OCI-M1 (cell line): Measurements from ENCODE around the gene RSL1D1.

Experiments
- DNase-seq: peaks from one replicate; lab custom pipeline; 2025; lab: John Stamatoyannopoulos, UW

RSL1D1 gene

GRCh38 chr16:11851294-11852091, at the start of gene RSL1D1:
TSS of gene RSL1D1 (minus strand) at chr16:11851542. CDS start at chr16:11851512, 30 bp downstream.
- DNase-seq, result peak; percentile 96

- DNase-seq, result no peak
These were observed 49.7 kb upstream of the RSL1D1 start for GRCh38 chr16:11901091-11901490.

DNA sequence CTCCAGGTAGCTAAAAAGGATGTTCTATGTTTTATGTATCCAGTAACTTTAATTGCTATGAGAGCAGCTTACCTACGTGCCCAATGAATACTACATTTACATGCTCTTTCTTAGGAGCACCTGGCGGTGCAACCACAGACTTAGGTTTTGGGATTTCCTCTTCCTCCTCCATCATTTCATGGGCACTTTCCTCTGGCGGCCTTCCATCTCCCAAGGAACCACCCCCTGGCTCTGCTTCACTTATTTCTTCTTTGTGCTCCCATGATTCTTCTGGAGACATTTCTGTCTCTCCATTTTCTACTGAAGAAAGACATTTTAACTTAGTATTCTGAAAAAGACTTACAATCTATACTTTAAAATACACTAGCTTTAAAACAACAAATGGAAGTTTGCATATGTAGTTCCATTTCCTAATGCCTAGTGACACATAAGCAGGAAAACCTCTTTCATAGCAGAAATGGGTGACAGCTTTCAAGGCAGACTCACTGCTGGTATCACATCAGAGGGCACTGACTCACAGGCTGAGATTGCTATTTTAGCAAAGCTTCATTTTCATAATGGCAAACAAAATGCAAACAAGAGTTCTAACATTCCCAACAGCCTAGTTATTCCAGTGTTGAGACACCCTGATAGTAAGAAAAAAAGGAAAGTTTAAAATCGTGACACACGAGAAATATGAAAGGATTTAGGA, 45.3 kb upstream of the RSL1D1 start:
- DNase-seq, result no peak

- DNase-seq, result no peak
These were observed 42.2 kb upstream of the RSL1D1 start for GRCh38 chr16:11893571-11893970.

DNA sequence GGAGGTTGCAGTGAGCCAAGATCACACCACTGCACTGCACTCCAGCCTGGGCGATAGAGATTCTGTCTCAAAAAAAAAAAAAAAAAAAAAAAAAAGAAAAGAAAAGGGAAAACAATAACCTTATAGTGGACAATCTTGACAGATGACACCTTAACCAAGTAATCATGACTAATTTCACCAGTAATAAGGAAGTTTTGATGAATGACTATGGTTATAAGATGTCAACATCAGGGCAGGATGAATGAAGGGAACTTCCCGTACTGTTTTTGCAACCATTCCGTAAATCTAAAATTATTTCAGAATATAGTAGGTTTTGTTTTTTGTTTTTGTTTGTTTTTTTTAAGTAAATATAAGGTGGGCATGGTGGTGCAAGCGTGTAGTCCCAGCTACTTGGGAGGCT, 41.4 kb upstream of the RSL1D1 start:
- DNase-seq, result no peak

- no peak for DNase-seq
These were observed 39.1 kb upstream of the RSL1D1 start for GRCh38 chr16:11890231-11890965.

GRCh38 chr16:11886881-11887280, 35.5 kb upstream of the RSL1D1 start:
- DNase-seq, result no peak

DNA sequence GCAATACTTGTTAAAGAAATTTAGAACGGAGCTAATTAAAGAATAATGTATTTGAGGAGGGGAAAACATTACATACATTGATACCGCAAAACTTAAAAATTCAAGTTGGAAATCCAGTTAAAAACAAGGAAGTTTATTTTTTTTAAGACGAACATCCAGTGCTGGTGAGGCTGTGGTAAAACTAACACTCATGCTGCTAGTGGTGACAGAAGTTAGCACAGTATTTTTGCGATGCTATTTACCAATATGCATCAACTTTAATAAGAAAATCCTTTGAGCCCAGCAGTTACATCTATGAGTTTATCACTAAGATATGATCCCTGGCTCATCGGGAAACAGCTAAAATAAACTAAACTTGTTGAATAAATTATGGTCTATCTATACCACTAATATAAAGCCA, 32.7 kb upstream of the RSL1D1 start:
- no peak for DNase-seq

GRCh38 chr16:11880007-11880406, 28.7 kb upstream of the RSL1D1 start:
- no peak for DNase-seq

DNA sequence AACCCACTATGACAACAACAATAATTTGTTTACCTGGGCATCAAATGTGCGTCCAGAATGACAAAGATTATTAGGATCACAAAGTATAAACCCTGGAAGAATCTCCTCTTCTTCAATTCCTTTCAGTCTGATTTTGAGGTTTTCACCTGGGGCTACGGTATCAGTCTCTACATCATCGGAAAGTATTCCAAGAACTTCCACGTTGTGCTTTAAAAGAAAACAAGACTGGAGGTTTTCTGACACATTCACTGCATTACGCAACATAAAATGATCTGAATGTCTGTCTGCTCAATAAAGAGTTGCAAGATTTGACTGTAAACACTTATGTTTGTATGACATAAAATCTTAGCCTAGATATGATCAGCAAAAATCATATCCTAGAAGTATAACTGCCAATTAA, 26.0 kb upstream of the RSL1D1 start:
- DNase-seq, result no peak

- DNase-seq, result no peak
These were observed 25.0 kb upstream of the RSL1D1 start for GRCh38 chr16:11876306-11876705.

- DNase-seq, result no peak
These were observed 24.4 kb upstream of the RSL1D1 start for GRCh38 chr16:11875721-11876120.

- no peak for DNase-seq
These were observed 19.9 kb upstream of the RSL1D1 start for GRCh38 chr16:11871193-11871592.

- no peak for DNase-seq
These were observed 19.1 kb upstream of the RSL1D1 start for GRCh38 chr16:11870399-11870798.

DNA sequence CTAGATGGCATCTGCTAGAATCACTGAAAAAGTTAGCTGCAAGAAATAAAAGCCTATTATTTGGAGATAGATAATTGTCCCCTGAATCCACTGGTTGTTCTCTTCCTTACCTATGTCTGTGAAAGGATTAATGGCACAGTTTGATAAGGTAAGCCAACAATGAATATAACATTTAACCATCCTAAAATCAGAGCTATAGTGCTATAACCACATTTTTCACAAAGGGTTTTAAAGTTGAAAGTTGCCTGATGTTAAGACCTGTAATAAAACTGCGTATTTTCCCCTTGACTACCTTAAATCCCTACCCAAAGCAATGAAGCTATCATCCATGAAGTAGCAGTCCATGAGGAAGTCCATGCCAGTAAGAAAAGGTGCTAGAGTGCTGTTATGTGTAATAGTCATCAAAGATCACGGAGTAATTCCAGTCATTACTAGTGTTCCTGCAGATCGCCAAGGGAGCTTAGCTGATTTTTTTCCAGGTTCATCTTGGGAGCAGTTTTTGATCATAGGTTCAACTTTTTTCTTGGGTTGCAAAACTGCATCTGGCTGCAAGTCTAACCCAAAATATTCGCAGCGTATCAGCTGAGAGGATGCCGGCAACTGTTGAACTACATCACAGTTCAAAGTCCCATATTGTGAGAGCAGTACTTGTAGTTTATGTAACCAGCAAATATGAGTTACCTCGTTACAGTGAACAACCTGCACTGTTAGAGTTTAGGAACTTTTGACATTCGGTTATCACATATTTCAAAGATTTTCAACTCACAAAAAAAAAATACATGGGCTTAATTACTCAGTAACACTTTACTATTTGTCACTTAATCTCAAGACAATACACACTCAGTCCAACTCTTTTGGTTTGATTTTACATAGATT, 18.2 kb upstream of the RSL1D1 start:
- DNase-seq, result no peak

- DNase-seq, result no peak
These were observed 17.2 kb upstream of the RSL1D1 start for GRCh38 chr16:11868412-11868980.

DNA sequence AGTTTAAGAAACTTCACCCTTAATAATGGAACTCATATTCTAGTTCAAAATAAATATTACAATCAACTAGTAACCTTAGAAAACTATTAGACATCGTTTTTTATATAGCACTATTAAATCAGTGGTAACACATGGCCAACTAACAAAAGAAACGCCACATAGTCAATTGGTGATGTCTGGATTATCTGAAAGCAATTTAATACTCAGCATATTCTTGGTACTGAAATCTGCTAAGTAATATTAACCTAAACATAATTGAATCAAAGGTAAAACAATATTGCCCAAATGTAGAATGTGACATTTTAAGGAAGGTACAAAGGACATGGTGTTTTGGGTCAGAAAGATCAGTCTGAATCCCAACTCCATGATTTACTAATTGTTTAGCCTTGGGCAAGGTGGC, 11.1 kb upstream of the RSL1D1 start:
- DNase-seq, result no peak

DNA sequence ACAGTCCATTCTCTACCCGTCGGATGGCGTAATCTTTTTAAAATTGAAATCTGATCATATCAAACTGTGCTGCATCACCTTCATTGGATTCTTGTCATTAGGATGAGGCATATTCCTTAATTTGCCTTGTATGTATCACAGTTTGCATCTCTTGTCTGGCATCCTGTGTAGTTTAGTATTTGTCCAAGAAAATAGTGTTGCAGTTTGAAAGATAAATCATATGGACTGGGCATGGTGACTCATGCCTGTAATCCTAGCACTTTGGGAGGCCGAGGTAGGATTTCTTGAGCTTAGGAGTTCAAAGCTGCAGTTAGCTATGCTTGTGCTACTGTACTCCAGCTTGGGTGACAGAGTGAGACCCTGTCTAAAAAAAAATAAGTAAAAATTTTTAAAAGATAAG, 5.8 kb upstream of the RSL1D1 start:
- no peak for DNase-seq

DNA sequence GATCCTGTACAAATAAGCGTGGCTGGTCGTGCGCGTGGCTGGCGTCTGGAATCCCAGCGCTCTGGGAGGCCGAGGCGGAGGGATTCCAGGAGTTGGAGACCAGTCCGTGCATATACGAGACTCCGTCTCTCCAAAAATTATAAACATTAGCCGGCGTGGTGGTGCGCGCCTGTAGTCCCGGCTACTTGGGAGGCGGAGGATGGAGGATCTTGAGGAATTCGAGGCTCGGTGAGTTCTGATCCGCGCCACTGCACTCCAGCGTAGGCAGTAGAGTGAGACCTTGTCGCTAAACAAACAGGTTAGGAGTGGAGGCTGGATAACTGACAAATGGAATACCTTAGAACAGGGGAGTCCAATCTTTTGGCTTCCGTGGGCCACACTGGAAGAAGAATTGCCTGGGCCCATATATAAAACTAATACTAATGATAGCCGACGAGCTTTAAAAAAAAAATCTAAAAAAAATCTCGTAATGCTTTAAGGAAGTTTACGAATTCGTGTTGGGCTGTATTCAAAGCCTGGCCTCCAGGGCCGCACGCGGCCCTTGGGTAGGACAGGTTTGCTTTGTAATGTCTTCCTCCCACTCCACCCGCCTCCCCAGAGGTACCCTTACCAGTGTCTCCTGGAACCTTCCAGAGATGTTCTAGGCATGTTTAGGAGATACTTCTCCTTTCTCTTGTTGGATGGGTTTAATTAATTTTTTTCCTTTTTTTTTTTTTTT, 909 bp upstream of the RSL1D1 start:
- no peak for DNase-seq

GRCh38 chr16:11848842-11849241, 2.5 kb downstream of the RSL1D1 start:
- no peak for DNase-seq

DNA sequence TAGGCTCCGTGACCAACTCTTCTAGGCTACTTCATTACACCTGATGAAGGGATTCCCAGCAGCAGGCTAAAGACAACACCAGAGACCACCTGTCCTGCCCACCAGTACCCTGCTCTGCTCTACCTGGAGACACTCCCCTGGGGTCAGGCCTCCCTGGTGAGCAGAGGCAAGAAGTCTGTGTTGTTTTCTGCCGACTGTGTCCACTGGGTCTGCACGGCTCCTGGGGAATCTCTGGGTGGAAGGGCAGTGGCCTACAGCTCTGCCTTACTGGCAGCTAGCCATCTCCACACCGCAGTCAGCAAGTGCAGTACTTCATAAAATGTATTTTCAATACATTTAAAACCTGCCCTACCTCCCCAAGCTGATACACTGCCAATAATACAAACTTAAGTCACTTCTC, 6.8 kb downstream of the RSL1D1 start:
- no peak for DNase-seq
